ENCODE measurements around the gene ADRA2B.
A peak's percentile ranks its signal among the peaks of the same experiment; 100 is the strongest.
"Not testable (repeated sequence)": the region's sequence is repeated elsewhere in the genome, so short reads cannot be mapped to it uniquely, and the experiment has no call there.

Gene ADRA2B

GRCh38 chr2:96067098-96067660 lies 49.2 kb downstream of the ADRA2B start:
- not testable (repeated sequence) for DNase-seq (ENCODE audit: low spot score)

- DNase-seq (ENCODE audit: low spot score) = not testable (repeated sequence)
These were observed 49.9 kb downstream of the ADRA2B start for GRCh38 chr2:96066511-96066910.

- DNase-seq (ENCODE audit: low spot score) = not testable (repeated sequence)
These were observed 50.4 kb downstream of the ADRA2B start for GRCh38 chr2:96065954-96066353.

GRCh38 chr2:96065381-96065930 lies 50.9 kb downstream of the ADRA2B start:
- peak; percentile 39 for DNase-seq (ENCODE audit: low spot score)

GRCh38 chr2:96064760-96065159 lies 51.6 kb downstream of the ADRA2B start:
- not testable (repeated sequence) for DNase-seq (ENCODE audit: low spot score)

- DNase-seq (ENCODE audit: low spot score) = not testable (repeated sequence)
These were observed 52.2 kb downstream of the ADRA2B start for GRCh38 chr2:96064047-96064675.

- DNase-seq (ENCODE audit: low spot score) = peak; percentile 51
These were observed 53.1 kb downstream of the ADRA2B start for GRCh38 chr2:96063116-96063899.
